NK-92 (cell line): ENCODE results near the gene CCDC90B.
"Not testable (repeated sequence)": the region's sequence is repeated elsewhere in the genome, so short reads cannot be mapped to it uniquely, and the experiment has no call there.

Experiments used
- DNase-seq: peaks from one replicate; lab custom pipeline; 2025; ENCODE audit not compliant: unreplicated experiment; lab: John Stamatoyannopoulos, UW

CCDC90B gene

GRCh38 chr11:83285771-83286528, at the start of gene CCDC90B:
Gene CCDC90B, minus strand, starts transcription at chr11:83286367. Its CDS starts 395 bp downstream, at chr11:83285972.
- DNase-seq = peak; percentile 60

GRCh38 chr11:83335446-83336070, 49.4 kb upstream of the CCDC90B start:
- no peak for DNase-seq

GRCh38 chr11:83330303-83330702, 44.1 kb upstream of the CCDC90B start:
- no peak for DNase-seq

- no peak for DNase-seq
These were observed 40.2 kb upstream of the CCDC90B start for GRCh38 chr11:83326326-83326725.

GRCh38 chr11:83319346-83319745, 33.2 kb upstream of the CCDC90B start:
- DNase-seq = no peak

GRCh38 chr11:83318931-83319330, 32.8 kb upstream of the CCDC90B start:
- no peak for DNase-seq

GRCh38 chr11:83317757-83318690, 31.9 kb upstream of the CCDC90B start:
- no peak for DNase-seq

- not testable (repeated sequence) for DNase-seq
These were observed 30.7 kb upstream of the CCDC90B start for GRCh38 chr11:83316897-83317268.

- DNase-seq = not testable (repeated sequence)
These were observed 30.2 kb upstream of the CCDC90B start for GRCh38 chr11:83316143-83316896.

GRCh38 chr11:83312430-83312829, 26.3 kb upstream of the CCDC90B start:
- no peak for DNase-seq

- DNase-seq = no peak
These were observed 25.5 kb upstream of the CCDC90B start for GRCh38 chr11:83311701-83312100.

- DNase-seq = no peak
These were observed 24.6 kb upstream of the CCDC90B start for GRCh38 chr11:83310718-83311117.

- DNase-seq = not testable (repeated sequence)
These were observed 22.4 kb upstream of the CCDC90B start for GRCh38 chr11:83308536-83308935.

- DNase-seq = no peak
These were observed 20.3 kb upstream of the CCDC90B start for GRCh38 chr11:83306200-83307080.

- DNase-seq = no peak
These were observed 17.1 kb upstream of the CCDC90B start for GRCh38 chr11:83303316-83303715.

GRCh38 chr11:83302151-83302550, 16.0 kb upstream of the CCDC90B start:
- DNase-seq = no peak

GRCh38 chr11:83299681-83300080, 13.5 kb upstream of the CCDC90B start:
- DNase-seq = no peak

GRCh38 chr11:83294208-83294607, 8.0 kb upstream of the CCDC90B start:
- no peak for DNase-seq

GRCh38 chr11:83293457-83293774, 7.2 kb upstream of the CCDC90B start:
- DNase-seq = no peak
